HG02981 (cell line): ENCODE measurements around the gene HGF.
"Not testable (repeated sequence)": the region's sequence is repeated elsewhere in the genome, so short reads cannot be mapped to it uniquely, and the experiment has no call there.

Experiments used
- ATAC-seq: cut with Tn5 transposase; IDR thresholded peaks from one replicate; pipeline ENCODE4 v1.9.1; 2021; ENCODE audit warnings: mild to moderate bottlenecking, moderate library complexity; ENCODE audit not compliant: unreplicated experiment

The HGF gene

DNA sequence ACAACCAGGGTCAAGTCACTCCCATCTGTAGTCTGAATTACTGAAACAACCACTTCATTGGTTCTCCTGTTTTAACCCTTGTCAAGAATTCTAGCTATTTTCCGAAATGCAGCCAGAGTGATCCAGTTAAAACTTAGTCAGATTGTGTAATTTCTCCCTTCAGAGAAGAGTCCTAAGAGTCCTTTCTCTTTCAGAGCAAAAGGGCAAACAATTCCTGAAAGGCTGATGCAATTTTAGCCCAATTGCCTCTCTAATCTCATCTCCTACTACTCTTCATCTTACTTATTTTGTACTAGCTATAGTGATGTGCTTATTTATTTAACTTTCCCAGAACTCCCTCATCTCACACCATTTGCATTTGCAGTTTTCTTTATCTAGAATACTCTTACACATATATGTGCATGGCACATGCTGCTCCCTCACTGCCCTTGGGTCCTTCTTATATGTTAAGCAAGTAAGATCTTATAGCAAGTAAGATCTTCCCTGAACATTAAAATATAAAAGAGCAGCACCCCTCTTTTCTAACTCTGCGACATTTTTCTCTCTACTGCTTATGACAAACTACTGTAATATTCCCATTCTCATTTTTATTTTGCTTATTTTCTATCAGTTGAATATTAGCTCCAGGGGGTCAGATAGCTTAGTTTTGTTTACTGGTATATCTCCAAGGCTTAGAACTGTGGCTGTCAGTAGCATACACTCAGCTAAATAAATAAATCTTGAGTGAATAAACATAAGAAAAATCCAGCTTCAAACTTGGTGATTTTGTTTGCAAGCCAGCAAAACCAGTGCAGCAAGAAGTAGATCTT lies 44.6 kb downstream of the HGF start:
- no peak for ATAC-seq

DNA sequence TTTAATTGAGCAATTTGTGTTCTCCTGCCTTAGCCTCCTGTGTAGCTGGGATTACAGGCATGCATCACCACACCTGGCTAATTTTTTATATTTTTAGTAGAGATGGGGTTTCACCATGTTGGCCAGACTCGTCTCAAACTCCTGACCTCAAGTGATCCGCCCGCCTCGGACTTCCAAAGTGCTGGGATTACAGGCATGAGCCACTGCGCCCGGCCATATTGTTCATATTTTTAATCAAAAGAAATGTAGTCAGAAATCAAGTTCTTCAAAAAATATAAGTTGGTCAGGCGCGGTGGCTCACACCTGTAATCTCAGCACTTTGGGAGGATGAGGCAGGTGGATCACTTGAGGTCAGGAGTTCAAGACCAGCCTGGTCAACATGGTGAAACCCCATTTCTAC lies 47.6 kb downstream of the HGF start:
- not testable (repeated sequence) for ATAC-seq

DNA sequence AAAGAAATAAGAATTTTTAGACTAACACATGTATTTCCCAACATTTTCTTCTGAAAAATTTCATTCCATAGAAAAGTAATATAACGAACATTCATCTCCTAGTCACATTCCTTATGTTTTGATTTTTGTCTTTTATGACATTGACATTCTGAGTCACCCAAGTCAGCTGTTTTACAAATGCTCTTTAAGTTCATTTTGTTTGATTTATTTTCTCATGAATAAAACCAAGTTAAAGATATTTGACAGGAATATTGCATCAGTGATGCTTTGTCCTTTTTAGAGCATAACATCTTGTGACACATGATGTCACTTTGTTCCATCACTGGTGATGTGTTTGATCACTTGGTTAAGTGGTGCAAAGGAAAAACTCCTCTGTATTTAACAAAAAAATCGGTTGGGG lies 48.4 kb downstream of the HGF start:
- no peak for ATAC-seq

DNA sequence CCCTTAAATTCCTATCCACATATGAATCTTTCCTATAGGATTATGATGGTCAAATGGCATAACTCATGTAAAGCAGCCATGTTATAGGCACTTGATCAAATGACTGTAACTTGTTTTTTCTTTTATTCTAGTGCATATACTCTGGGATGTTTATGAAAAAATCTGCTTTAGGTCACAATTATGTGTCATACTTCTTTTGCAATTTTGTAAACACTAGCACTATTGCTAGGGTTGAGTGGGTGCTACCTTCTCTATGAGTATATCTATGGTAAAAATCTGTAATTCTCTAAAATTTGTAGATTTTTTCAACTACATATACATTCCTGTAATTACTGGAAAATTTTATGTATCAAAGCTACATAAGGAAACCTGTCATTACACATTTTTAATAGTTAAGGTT lies 50.0 kb downstream of the HGF start:
- ATAC-seq = no peak

DNA sequence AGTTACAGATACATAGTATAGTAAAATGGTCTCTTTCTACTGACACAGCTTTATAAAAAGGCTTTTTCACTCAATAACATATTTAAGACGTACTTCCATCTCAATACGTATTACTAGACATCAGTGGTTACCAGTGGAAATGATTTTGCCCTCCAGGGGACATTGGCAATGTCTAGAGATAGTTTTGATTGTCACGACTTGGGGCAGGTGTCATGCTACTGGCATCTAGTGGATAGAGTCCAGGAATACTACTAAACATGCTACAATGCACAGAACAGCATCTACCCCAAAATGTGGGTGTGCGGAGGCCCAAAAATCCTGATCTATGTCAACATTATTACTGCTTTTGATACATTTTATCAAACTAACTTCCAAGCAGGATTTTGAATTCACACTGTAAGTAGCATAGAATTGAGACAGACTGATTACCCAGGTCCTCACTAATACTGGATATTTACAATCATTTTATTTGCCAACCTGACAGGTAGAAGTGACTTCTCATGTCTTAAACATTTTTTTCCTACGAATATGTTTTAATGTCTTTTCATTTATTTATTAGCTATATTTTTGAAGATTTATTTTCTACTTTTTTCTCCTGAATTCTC lies 53.8 kb downstream of the HGF start:
- ATAC-seq = no peak

DNA sequence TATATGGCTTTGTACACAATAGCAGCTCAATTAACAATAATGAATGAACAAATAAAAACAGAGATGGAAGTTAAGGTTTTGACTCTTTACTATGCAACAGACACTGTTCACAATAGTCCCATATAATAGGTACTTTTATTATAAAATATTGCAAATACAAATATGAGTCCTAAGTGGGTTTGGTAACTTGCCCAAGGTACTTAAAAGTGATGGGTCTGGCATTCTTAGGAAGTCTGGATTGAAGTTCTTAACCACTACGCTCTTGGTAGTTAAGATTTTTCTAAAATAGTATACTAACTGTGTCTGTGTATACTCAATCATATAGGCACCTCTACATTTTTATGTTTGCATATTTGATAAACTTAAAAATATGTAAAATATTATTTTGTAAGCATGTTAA lies 55.5 kb downstream of the HGF start:
- no peak for ATAC-seq

DNA sequence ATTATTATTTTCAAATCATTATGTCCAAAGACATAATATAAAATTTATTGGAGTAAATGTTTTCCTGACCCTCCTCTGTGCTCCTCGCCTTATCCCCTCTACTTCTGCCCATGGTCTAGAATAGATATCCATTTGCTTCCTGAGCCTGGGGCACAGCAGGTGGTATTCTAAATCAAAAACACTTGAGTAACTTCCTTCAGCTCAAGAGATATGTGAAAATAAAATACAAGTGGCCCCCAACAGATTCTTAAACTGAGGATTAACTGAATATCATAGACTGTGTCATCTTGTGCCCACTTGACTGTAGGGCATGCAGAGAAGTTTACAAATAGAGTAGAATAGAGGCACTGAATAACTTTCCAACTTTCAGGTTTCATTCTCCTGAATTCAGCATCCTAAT lies 59.1 kb downstream of the HGF start:
- ATAC-seq = no peak

DNA sequence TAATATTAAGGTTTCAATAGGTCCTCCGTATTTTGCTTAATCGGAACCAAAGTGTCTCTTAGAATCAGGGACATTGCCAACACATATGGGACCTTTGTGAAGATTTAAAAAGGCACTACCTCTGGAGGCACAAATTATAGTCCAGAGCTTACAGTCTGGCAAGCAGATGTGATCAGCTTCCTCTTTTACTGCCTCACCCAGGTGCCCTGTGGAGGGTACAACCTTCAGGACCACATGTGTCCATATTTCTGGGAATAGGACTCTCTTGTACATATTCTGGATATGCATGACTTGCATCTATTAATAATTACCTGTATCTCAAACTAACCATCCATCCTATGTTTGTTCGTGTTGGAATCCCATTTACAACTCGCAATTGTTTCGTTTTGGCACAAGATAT lies 60.0 kb downstream of the HGF start:
- ATAC-seq = no peak

DNA sequence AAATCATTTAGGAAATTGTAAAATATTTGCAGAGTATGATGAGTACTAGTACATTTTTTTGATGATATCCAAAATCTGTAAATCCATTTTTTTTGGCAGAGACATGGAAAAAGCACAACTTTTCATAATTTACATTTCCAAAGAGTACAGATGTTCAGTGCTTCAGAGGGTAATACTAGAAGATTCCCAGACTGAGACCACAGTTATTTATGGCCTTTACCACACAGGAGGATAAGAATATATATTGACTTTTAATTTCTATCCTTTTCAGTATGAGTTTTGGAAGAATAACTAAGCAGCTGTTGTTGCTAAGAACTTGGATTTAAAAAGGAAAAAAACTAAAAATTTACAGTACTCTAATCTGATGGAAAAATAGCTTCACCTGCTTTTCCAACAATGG lies 61.9 kb downstream of the HGF start:
- ATAC-seq = no peak

DNA sequence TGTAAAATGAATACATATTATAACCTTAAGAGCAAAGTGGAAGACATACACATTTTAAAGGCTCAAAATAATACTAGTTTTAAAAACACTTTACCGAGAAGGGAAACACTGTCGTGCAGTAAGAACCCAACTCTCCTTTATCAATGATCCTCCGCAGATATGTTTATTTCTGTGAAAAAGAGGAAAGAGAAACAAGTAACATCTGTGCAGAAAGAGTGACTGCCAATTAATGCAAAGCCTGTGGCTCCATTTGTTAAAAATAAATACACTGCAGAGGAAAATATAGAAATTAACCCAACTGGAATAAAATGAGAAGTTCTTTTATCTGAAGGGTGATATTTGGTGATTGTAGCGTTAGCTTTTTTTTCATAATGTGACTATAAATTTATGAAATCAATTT lies 62.7 kb downstream of the HGF start:
- no peak for ATAC-seq

DNA sequence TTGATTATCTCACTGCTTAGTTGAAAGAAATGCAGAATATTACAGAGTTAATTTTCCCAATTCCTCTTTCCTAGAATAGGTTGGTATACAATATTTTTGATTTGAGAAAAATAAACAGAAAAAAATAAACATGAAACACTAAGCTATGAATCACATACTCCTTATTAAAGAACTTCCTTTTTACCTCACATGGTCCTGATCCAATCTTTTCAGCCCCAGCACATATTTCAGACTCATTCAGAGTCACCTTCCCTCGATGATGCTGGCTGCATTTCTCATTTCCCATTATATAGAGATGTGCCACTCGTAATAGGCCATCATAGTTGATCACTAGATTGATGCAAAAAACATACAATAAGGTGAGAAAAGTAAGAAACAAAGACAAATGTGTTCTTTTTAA lies 64.6 kb downstream of the HGF start:
- ATAC-seq = no peak

DNA sequence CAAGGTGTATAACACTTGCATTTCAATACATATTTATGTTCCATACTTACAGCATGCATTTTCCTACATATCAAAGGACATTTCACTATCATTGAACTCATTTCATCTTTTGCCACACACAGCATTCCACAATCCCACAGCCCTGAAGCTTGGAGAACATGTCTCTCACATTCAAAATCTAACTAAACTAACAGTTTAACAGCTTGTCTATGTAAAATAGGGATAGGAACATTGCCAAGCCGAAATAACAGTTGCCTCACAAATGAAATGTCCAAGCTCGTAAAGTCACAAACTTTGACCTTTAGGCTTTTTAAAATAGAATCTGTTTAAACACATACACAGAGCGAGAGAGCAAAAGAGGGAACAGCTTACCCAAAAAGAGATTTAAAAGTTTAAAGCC lies 65.3 kb downstream of the HGF start:
- ATAC-seq = no peak

DNA sequence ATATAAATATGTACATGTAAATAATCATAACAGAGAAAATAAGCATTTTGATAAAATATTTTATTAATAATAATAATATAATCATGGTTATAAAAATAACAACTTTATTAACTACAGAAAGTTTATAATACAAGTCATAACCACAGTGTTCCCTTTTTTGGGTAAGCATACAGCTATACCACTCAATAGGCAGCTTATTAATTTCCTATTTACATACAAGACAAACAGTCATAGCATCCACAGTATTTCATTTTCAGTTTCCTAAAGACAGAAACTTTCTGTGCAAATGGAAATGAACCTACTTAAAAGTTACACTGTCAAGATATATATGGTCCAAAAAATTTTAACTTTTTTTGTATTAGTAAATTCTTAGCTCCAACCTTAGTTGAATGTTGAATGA lies 70.9 kb downstream of the HGF start:
- ATAC-seq = no peak

DNA sequence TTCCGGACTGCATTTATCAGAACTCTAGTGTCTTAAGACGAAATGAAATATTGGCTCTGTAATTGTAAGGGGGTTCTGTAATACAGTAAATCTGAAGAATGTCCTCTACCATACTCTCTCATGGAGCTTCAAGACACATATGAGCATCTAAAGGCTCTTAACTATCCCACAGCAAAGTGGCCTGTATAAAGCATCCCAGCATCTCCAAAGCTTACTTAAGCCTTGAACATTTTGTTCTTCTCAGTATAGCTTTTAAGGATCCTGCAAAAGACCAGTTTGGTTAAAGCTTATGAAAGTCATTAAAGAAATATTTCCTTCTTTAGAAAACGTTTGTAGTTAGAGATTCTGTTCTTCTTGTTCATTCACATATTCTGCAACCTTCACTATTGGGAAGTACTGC lies 75.1 kb downstream of the HGF start:
- no peak for ATAC-seq

DNA sequence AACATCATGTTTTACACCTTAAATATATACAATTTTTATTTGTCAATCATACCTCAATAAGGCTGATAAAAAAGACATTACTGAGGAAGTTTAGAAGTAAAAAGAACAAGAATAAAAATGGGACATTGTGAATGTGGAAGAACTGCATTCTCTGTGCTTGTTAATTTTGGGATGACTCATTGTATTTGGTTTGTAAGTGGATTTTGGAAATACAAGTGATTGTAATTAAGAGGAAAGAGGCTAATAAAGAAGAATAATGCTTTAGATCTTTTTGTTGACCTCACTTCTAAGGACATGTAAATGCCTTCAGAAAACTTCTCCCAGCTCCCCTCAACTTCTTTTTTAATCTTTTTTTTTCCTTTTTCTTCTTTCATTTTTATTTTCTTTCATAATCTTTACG lies 76.0 kb downstream of the HGF start:
- ATAC-seq = no peak

DNA sequence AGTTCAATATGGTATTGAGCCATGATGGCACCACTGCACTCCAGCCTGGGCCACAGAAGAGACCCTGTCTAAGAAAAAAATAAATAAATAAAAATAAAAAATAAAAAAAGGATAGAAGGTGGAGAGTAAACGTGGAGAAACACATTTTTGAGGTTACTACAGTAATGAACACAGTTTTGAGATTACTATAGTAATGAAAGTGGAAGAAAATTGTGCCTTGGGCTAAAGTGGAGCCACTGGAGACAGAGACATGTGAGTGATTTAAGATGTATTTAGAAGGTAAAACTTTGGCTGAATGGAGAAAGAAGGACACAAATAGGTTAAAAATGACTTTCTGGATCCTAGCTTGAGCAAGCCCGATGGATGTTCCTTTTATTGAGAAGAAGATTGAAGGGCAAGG lies 76.8 kb downstream of the HGF start:
- ATAC-seq = no peak

DNA sequence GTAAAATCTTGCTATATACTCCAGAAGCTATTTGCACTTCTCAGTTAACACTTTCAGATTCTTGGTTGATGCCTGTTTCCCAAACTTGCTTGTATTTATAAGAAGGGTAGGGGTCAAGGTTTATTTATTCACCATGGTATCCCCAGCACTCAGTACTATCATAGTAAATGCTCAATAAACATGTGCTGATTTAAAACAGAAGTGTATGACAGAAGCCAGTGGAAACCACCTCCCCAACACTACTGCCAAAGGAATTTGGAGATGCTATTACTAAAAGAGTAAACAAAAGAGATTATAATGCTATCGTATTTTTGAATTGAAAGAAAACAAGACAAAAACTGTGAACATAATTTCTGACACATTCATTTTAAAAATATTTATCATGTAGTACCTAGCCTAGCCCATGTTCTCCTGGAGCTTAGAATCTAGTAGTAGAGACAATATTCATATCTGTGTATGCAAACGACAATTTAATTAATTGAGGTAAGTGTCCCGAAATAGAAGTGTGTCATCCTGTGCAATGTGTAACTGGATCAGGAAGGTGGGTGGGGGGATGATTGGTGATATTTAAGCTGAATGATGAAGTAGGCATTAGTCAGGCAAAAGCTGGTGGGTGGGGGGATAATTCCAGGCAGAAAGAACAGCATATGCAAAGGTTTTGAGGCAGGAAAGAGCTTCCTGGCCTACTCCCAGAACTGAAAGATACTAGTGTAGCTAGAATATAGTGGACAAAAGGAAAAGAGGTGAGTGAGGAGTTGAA lies 77.5 kb downstream of the HGF start:
- no peak for ATAC-seq

DNA sequence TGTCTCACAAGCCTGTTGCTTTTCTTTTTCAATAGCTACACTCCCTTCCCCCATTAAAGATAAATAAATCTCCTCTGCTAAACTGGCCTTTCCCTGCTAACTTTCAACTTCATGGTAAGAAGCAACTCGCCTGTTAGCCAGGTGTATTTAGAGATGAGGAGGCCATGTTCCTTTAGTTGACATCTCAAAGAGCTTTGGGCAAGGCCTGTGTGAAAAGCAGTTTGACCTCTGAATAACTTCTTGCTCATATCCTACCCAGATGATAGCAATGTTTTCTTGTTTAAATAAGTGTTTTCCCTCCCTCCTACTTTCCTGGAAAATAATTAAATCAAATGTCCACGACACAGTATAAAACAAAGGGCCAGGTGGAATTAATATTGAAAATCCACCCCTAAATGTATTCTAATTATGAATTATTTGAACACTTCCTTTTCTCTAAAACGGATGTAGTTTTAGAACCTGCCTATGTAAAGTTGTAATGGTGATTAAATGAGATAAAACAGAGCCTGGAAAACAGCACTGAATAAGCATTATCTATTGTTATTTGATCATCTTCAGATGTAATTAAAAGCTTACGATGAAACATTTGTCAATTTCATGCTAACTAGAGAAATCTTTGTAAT lies 78.5 kb downstream of the HGF start:
- ATAC-seq = no peak

DNA sequence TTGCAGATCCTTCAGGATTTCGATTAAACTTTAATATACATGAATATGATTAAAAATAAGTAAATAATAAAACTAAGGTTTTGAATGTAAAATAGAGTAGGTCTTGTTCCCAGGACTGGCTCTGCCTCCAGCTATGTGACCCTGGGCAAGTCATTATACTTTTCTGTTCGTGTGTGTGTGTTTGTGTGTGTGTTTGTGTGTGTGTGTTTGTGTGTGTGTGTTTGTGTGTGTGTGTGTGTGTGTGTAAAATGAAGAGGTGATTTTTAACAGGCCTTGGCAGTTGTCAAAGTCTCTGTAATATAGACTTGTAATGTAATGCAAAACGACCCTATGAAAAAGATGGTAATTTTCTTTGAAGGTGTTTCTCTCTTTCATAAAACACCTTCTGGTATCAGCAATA lies 79.2 kb downstream of the HGF start:
- no peak for ATAC-seq

DNA sequence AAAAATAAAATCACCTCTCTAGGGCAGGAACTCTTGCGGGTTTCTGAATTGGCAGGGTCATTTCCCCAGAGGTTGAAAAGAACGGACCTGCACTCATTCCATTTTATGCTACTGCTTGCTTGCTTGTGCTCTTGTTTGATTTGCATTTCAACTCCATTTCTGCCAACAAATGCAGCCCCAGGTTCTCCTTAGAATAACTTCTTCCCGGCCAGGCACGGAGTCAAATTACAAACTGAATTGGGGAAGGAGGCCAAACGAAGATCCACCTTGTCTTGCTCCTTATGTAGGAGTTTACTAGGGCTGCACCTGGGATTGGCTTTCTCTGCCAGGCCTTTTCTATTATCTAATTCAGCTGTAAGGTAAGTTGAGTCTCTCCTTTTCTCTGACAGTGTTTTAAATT lies 79.6 kb downstream of the HGF start:
- ATAC-seq = no peak

DNA sequence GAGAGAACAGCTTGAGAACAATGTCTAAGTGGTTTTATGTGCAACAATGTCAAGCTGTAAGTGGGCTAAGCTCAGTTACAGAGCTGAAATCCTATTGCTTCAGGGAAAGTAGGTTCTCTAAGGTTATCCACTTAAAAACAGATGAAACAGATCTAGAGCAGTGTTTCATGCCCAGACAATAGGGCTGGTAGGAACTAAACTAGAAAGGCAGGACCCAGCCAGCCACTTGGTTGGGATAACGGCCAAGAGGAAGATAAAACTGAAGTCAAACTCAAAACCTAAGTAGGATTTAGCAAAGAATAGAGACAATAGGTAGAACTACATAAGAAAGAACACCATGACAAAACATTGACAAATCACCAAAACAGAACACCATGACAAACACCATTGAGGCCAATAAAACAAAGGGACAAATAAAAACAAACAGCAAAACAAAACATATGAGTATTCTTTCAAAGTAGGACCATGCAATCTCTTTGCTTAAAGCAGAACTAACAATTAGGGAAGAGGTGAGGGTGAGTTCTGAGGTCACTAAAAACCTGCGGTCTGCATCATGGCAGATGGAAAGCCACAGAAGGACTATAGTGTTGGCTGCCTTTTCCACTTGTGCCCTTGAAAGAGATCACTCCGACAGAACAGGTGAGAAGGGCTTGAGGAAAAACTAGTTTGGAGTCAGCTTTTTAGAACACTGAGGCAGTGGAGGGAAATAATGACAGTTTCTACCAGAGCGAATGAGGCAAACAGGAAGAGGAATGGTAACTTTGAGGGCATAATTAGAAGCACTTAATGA lies 81.0 kb downstream of the HGF start:
- ATAC-seq = no peak
